ENCODE data around the gene RPS21.
A peak's percentile ranks its signal among the peaks of the same experiment; 100 is the strongest.

The RPS21 gene

GRCh38 chr20:62428396-62429295 lies 41.7 kb downstream of the RPS21 start:
- DNase-seq, result no peak

- DNase-seq, result no peak
These were observed 42.8 kb downstream of the RPS21 start for GRCh38 chr20:62429455-62430310.

DNA sequence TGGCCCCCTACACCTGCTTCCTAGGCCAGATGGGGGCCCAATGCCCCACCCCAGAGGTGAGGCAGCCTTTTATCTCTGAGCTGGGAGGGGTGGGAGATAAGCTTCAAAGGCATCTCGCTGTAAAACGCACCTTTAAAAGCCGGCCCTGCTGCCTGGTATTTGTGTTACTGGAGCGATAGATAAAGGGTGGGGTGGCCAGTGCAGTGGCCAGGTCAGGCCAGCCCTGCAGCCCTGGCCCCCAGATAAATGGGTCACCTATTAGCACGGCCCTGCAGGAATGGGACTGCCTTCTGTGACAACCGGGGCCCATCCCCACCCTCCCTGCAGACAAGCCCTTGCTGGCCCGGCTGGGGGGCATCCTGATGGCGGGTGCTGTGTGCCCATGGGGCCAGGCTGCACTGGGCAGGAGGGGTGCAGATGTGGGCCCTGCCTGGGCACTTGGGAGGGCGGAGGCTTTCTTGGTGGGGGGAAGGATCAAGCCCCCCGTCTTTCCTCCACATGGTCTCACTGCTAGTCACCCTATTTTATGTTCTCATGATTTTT lies 43.5 kb downstream of the RPS21 start:
- no peak for DNase-seq

GRCh38 chr20:62430866-62431447 lies 44.1 kb downstream of the RPS21 start:
- peak; percentile 15 for DNase-seq

DNA sequence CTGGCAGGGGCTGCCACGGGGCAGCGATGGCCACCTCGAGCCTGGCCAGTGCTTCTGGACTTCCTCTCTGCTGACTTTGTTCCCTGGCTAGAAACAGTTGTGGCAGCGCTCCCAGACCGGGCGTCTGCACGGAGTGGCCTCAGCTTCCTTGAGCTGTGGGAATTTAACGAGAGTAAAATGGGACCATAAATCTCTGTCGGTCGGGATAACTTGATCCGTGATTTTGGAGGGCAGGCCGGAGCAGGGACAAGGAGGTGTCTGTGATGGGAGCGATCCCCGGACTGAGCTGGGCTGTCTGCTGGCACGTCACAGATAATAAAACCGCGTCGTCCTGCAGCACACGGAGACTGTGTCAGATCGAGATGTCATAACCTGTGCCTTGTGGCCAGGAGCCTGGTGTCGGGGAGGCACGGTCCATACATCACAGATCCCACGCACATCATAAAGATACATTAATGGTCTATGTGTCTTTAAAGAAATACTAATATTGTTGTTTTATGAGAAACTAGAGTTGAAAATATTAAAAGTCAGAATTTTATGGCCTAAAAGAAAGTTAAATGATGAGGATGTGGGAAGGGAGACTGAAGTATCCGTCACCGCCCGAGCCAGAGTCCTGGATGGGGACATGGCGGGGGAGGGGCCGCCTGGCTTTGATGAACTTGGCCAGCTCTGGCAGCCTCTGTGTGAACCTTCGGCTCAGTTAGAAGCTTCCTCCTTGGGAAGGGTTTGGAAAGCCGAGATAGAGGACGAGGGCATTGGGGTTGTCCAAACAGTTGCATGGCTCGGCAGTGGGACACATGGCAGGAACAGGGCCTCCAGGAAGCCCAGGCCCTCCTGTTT lies 47.0 kb downstream of the RPS21 start:
- DNase-seq, result no peak

GRCh38 chr20:62436692-62437091 lies 49.8 kb downstream of the RPS21 start:
- no peak for DNase-seq

- no peak for DNase-seq
These were observed 50.6 kb downstream of the RPS21 start for GRCh38 chr20:62437496-62437895.

DNA sequence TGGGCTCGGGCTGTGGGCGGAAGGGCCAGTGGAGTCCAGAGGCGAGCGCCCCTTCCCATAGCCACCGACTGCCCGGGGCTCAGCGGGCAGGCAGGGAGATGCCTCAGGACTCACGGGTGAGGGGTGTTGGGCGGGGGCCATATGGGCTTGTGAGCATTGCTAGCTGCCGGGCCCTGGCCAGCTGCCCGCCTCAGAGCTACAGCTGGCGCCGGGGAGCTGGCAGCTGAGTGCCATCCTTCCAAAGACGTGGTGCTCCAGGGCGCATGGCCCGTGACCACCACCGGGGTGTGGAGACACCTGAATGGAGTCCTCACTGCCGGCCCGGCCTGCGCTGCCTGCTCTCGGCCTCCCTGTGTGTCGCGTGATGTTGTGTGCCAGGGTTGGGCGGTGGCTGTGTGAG lies 51.0 kb downstream of the RPS21 start:
- no peak for DNase-seq
